Hepatocyte (in vitro differentiated cells): ENCODE results near the gene RBM4B.

Experiments used
- EZH2phosphoT487 ChIP-seq: fragments of 200-600 bp; sonication (generic); IDR thresholded peaks from one replicate; pipeline ENCODE4 v1.6.1; 2018; ENCODE audit warnings: antibody characterized with exemption, mild to moderate bottlenecking, low read depth, moderate library complexity; ENCODE audit not compliant: unreplicated experiment, severe bottlenecking
- TF ChIP-seq, protein P1 (sequence below): fragments of 200-600 bp; sonication (generic); IDR thresholded peaks from 2 replicates; pipeline ENCODE4 v1.5.1; 2016; ENCODE audit warnings: antibody characterized with exemption, mild to moderate bottlenecking; ENCODE audit not compliant: poor library complexity

DNA sequence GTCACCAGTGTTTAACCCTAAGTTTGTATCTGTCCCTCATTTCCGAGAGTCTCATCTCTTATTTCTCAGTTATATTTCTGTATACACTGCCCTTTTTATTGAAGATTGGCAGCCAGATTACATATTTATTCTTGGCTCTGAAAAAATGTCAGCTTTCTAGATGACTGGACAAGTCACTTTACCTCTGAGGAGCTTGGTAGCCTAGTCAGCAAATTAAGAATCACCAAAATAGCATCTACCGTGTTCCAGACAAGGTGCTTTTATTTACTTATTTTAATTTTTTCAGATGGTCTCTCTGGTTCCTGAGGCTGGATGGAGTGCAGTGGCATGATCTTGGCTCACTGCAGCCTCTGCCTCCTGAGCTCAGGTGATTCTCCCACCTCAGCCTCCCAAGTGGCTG is 44.7 kb downstream of the RBM4B start:
- TF ChIP-seq, protein P1, sequence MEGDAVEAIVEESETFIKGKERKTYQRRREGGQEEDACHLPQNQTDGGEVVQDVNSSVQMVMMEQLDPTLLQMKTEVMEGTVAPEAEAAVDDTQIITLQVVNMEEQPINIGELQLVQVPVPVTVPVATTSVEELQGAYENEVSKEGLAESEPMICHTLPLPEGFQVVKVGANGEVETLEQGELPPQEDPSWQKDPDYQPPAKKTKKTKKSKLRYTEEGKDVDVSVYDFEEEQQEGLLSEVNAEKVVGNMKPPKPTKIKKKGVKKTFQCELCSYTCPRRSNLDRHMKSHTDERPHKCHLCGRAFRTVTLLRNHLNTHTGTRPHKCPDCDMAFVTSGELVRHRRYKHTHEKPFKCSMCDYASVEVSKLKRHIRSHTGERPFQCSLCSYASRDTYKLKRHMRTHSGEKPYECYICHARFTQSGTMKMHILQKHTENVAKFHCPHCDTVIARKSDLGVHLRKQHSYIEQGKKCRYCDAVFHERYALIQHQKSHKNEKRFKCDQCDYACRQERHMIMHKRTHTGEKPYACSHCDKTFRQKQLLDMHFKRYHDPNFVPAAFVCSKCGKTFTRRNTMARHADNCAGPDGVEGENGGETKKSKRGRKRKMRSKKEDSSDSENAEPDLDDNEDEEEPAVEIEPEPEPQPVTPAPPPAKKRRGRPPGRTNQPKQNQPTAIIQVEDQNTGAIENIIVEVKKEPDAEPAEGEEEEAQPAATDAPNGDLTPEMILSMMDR: no peak
- TF ChIP-seq EZH2phosphoT487: no peak
